Ovary (tissue), 9 donors: ENCODE measurements around the gene NCEH1. TPM values are rescaled to one million over a fixed set of nuclear protein-coding genes. Genes with fewer than 3 reads are reported as not detected.

Experiments used
- DNase-seq, 5 donors: peaks; one replicate each; pipeline ENCODE4 v3.0.0-alpha.2; 2019 to 2020
- H3K27ac ChIP-seq, 2 donors: fragments of 200-600 bp; one replicate each; pipeline versions ENCODE4 v1.5.1 to v1.8.0; 2019 to 2022
- H3K27me3 ChIP-seq: fragments of 200-600 bp; one replicate; pipeline ENCODE4 v1.8.0; 2022
- H3K36me3 ChIP-seq: fragments of 200-600 bp; sonication (generic); one replicate; pipeline ENCODE4 v1.5.1; 2019
- H3K4me1 ChIP-seq: one replicate; pipeline ENCODE4 v1.8.1; 2013; ENCODE audit warnings: mild to moderate bottlenecking, moderate library complexity; ENCODE audit not compliant: insufficient read depth
- H3K4me3 ChIP-seq: fragments of 200-600 bp; sonication (generic); one replicate; pipeline ENCODE4 v1.5.1; 2017
- H3K9me3 ChIP-seq, 2 donors: fragments of 200-600 bp in 1 of 2; sonication (generic) in 1 of 2; one replicate each; pipeline versions ENCODE4 v1.5.1 to v1.8.1; 2013 to 2019; ENCODE audit warnings: mild to moderate bottlenecking in 1 of 2, moderate library complexity in 1 of 2
- EP300 ChIP-seq: sonication (generic); formaldehyde crosslinking; IDR thresholded peaks from one replicate; pipeline ENCODE4 v1.6.1; 2017; ENCODE audit warnings: antibody characterized with exemption
- POLR2A ChIP-seq: fragments of 450-650 bp; IDR thresholded peaks from one replicate; pipeline ENCODE4 v1.6.1; 2017; ENCODE audit warnings: antibody characterized with exemption, mild to moderate bottlenecking, moderate library complexity
- WGBS, 3 donors: extraction: QIAGEN DNeasy Blood & Tissue Kit in 1 of 3; methylation state at CpG; one replicate each; pipeline versions ENCODE4 v1.1.5 to v1.1.7; 2013 to 2017; 5-methylcytosine and 5-hydroxymethylcytosine counted together
- intact Hi-C, 4 donors: fragments of 100-400 bp; cut with DNase I; formaldehyde crosslinking; loops; one replicate each; pipeline versions ENCODE4 v1.11.0 to v1.15.1; 2022 to 2023
- polyA plus RNA-seq, 2 donors: library from polyadenylated mRNA; stranded (reverse); fragments of 200-250 nt in 1 of 2; fragments of 350-450 nt in 1 of 2; fragmentation: Illumina TruSeq in 1 of 2; extraction: RNeasy Lipid Tissue Mini Kit (QIAGEN cat#74804) in 1 of 2; gene quantifications; one replicate each; pipeline ENCODE4 v1.2.3, GENCODE V29; 2013 to 2014
- total RNA-seq, 7 donors: library from RNA; depleted of rRNA in 2 of 7; stranded (reverse); fragments of >200 nt in 2 of 7; fragmentation: NEBNext Ultra II Directional in 3 of 7; extraction: Animal tissue kit (Norgen Biotek cat#: 25700) in 3 of 7; gene quantifications; one replicate each; pipeline versions ENCODE4 v1.1.0 to v1.2.4, GENCODE V29; 2016 to 2023
- TF ChIP-seq, protein P1 (sequence below), 3 donors: fragments of 450-650 bp in 2 of 3; fragments of 200-600 bp in 1 of 3; IDR thresholded peaks; one replicate each; pipeline versions ENCODE4 v1.5.1 to v1.8.0; 2016 to 2022; ENCODE audit warnings: antibody characterized with exemption in 3 of 3, mild to moderate bottlenecking in 1 of 3
- donor health status: DM: no; HTN: no; CAD: no; lungs with moderate emphysema.
- donor health status: DM: no; HTN: no; CAD: no.
- donor health status: Bipolar disorder and iron deficiency.
- donor health status: DM: yes; HTN: yes; CAD: no.
- donor health status: DM: no; HTN: no; CAD: no.
- donor health status: DM: yes; HTN: yes; CAD: no.

The NCEH1 gene
- total and polyA plus RNA-seq, 9 donors: 1.4 to 15.8 (median 4.5) TPM

DNA sequence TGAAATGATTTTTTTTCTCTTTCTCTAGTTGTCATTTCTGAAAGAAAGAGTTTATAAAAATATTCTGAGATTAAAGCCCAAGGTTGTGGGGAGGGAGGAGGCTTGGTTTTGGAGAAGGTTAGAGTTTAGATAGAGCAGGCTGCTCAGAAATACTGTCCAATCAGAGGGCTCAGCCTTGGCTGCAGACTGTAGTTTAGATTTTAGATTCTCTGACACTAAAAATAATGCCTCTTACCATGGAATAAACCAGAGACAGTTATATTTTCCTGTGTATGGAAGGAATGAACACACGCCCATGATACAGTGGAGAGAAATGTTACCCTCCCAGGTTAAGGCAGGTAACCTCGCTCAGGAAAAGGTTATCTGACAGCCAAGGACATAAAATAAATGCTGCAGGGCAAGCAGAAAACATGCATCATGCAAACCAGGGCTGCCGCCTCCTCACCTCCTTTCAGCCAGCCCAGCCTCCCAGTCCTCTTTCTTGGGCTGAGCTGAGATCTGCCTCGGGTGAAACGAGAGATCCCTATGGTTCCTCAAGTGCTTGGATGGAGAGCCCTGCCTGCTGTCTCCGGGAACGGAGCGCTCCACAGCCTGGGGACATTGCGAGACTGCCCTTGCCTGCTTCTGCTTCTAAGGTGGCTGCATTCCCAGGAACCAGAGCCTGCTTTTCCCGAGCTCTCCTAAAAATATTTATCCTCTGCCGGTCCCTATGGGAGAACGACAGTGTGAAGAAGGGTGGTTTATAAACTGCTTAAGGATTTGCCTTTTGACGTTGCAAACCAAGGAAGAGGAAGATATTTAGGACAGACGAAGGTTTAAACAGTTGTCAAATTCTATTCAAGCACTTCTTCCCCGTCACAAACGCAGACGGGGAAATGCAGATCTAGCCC, 848 bp downstream of the NCEH1 start:
- 0 to 1% (median 1%) methylated on average over 17 of the region's 17 CpGs for WGBS, 3 donors
- Histone ChIP-seq H3K4me3 (peak overlapping the region; percentile 84), H3K27me3 (no peaks in the 10 kb centered on the region), H3K4me1 (peaks cover 3% of the 10 kb centered on the region), H3K9me3 (no peaks in the 10 kb centered on the region), H3K27ac (peak overlapping the region; percentile 84 to 87), H3K36me3 (no peaks in the 10 kb centered on the region)
- DNase-seq: peak; percentile 19 to 50 (median 31)
- TF ChIP-seq POLR2A (no peak), EP300 (no peak)
- TF ChIP-seq, protein P1, sequence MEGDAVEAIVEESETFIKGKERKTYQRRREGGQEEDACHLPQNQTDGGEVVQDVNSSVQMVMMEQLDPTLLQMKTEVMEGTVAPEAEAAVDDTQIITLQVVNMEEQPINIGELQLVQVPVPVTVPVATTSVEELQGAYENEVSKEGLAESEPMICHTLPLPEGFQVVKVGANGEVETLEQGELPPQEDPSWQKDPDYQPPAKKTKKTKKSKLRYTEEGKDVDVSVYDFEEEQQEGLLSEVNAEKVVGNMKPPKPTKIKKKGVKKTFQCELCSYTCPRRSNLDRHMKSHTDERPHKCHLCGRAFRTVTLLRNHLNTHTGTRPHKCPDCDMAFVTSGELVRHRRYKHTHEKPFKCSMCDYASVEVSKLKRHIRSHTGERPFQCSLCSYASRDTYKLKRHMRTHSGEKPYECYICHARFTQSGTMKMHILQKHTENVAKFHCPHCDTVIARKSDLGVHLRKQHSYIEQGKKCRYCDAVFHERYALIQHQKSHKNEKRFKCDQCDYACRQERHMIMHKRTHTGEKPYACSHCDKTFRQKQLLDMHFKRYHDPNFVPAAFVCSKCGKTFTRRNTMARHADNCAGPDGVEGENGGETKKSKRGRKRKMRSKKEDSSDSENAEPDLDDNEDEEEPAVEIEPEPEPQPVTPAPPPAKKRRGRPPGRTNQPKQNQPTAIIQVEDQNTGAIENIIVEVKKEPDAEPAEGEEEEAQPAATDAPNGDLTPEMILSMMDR (IDR thresholded peaks at IDR 0.05): no peak
- intact Hi-C loops: no loop called here

DNA sequence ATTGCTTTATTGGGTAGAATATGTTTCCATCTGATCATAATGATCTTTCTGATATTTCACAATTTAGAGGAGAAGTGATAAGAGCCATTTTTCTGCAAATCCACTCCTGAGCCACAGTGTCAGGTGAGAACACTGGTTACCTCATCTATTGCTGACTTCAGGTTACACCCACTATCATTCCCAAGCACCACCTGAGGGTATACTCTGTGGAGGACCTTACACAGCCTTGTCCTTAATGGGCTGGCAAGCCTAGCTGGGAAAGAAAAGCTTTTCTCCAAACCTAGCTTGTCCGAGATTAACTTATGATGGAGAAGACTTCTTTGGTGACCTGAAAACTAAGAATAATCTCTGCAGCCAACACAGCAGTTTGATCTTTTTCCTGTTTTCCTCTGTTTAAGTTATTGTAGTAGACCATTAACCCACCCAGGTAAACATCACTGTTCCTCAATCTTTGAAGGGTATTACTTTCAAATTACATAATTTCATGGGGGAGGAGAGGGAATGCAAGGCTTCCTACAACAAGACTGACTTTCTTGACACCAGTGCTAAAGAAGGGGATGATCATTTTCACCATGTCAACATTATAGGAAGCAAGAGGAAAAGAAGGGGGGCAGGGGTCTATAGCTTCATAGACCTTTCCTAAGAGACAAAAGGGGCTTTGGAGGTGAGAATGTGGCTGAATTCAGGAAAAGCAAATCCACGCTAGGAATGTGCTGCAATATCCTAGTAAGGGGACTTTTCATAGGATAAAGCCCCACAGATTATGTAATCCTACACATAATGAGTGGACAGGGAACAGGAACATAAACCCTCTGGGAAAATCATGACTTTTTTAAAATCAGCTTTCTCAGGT, 1.7 kb downstream of the NCEH1 start:
- no peak for TF ChIP-seq POLR2A
- no peak for TF ChIP-seq EP300
- TF ChIP-seq, protein P1 (IDR thresholded peaks at IDR 0.05): no peak
- WGBS, 3 donors: 78 to 83% (median 80%) methylated on average over 2 of the region's 2 CpGs
- no peak overlapping the region for H3K27ac ChIP-seq
- DNase-seq: no peak
- peaks cover 3% of the 10 kb centered on the region for H3K4me1 ChIP-seq
- no peaks in the 10 kb centered on the region for H3K36me3 ChIP-seq
- intact Hi-C loops: no loop called here
- H3K9me3 ChIP-seq: no peaks in the 10 kb centered on the region
- peak overlapping the region; percentile 84 for H3K4me3 ChIP-seq
- no peaks in the 10 kb centered on the region for H3K27me3 ChIP-seq

DNA sequence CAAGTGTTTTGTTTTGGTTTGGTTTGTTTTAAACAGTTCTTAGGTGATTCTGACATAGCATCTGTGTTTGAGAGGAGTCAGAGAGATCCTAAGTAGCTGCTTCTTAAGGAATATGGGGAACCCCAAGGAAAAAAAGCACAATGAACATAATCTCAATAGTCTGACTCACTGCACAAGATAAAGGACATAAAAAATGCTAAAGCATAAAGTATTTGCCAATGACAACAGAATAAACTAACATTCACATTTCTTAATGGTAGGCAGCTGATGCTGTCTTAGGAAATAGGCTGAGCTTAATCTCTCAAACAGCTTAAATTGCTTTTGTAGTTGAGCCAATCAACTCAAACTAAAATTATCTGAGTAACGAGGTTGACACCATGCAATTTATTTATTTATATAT, 2.9 kb downstream of the NCEH1 start:
- Histone ChIP-seq H3K9me3 (no peaks in the 10 kb centered on the region), H3K27me3 (no peaks in the 10 kb centered on the region), H3K36me3 (no peaks in the 10 kb centered on the region), H3K27ac (no peak overlapping the region), H3K4me3 (no peak overlapping the region), H3K4me1 (peaks cover 3% of the 10 kb centered on the region)
- no peak for DNase-seq
- intact Hi-C loops: no loop called here
- TF ChIP-seq EP300: no peak
- TF ChIP-seq POLR2A: no peak
- TF ChIP-seq, protein P1 (IDR thresholded peaks at IDR 0.05): no peak
- WGBS, 3 donors: 77 to 90% (median 90%) methylated on average over 1 of the region's 1 CpG

DNA sequence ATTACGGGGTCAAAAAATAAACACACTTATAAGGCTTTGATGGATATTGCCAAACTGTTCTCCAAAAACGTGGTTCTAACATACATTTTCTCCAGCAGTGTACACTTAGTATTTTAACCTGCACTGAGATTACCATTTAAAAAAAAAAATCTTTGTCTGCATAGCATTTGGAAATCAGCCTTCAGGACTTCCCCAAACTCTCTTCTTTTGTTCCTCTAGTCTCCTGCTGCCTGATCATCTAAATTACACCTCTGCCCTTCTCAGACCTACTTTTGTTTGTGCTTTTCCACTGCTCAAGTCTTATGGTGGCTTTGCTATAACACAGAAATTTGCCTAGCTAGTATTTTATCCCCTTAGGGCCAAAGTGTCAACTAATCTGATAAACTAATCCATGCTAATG, 3.8 kb downstream of the NCEH1 start:
- no peaks in the 10 kb centered on the region for H3K27me3 ChIP-seq
- H3K36me3 ChIP-seq: no peaks in the 10 kb centered on the region
- TF ChIP-seq EP300 (no peak), POLR2A (no peak)
- TF ChIP-seq, protein P1 (IDR thresholded peaks at IDR 0.05): no peak
- no peak overlapping the region for H3K4me3 ChIP-seq
- no peak for DNase-seq
- H3K27ac ChIP-seq: no peak overlapping the region
- H3K9me3 ChIP-seq: no peaks in the 10 kb centered on the region
- peaks cover 3% of the 10 kb centered on the region for H3K4me1 ChIP-seq
- WGBS, 3 donors: 80 to 89% (median 85%) methylated on average over 2 of the region's 2 CpGs
- intact Hi-C loops: no loop called here
